ENCODE data around the gene TTYH1. TPM values are rescaled to one million over a fixed set of nuclear protein-coding genes. Genes with fewer than 3 reads are reported as not detected.

The TTYH1 gene
- polyA plus RNA-seq, 1 experiment, result not detected

DNA sequence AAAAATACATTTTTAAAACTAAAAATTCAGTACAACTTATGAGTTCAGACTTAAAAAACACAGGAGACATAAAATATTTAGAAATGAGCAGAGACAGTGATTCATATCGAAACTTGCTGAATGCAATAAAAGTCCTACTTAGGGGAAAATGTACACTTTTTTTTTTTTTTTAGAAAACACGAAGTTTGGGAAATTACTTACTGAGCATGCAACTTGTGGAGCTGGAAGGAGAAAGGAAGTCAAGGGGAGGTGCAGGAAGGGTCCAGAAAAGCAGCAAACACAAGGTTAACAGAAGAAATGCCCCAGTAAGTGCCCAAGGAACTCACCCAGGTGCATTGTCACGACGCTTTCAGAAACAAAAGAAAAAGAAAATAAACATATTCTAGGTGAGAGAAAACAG is 31.9 kb upstream of the TTYH1 start:
- no peak overlapping the region for H3K27ac ChIP-seq (ENCODE audit: low read depth, low read length)
- DNase-seq (ENCODE audit: low read depth, low spot score), result no peak
- ChIA-PET POLR2A (no interaction called here), CTCF (no interaction called here)
- no peak overlapping the region for H3K4me3 ChIP-seq (ENCODE audit: low read depth, low read length)
- no peaks in the 10 kb centered on the region; the same call in 1 of the 2 replicates for H3K9me3 ChIP-seq (ENCODE audit: control insufficient read depth, insufficient read depth, low read length)
- peaks cover under 1% of the 10 kb centered on the region for H3K27me3 ChIP-seq (ENCODE audit: control insufficient read depth, insufficient read depth, low read length)
- TF ChIP-seq, protein P1, sequence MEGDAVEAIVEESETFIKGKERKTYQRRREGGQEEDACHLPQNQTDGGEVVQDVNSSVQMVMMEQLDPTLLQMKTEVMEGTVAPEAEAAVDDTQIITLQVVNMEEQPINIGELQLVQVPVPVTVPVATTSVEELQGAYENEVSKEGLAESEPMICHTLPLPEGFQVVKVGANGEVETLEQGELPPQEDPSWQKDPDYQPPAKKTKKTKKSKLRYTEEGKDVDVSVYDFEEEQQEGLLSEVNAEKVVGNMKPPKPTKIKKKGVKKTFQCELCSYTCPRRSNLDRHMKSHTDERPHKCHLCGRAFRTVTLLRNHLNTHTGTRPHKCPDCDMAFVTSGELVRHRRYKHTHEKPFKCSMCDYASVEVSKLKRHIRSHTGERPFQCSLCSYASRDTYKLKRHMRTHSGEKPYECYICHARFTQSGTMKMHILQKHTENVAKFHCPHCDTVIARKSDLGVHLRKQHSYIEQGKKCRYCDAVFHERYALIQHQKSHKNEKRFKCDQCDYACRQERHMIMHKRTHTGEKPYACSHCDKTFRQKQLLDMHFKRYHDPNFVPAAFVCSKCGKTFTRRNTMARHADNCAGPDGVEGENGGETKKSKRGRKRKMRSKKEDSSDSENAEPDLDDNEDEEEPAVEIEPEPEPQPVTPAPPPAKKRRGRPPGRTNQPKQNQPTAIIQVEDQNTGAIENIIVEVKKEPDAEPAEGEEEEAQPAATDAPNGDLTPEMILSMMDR (IDR thresholded peaks at IDR 0.05; ENCODE audit: low read depth, low read length), result no peak

DNA sequence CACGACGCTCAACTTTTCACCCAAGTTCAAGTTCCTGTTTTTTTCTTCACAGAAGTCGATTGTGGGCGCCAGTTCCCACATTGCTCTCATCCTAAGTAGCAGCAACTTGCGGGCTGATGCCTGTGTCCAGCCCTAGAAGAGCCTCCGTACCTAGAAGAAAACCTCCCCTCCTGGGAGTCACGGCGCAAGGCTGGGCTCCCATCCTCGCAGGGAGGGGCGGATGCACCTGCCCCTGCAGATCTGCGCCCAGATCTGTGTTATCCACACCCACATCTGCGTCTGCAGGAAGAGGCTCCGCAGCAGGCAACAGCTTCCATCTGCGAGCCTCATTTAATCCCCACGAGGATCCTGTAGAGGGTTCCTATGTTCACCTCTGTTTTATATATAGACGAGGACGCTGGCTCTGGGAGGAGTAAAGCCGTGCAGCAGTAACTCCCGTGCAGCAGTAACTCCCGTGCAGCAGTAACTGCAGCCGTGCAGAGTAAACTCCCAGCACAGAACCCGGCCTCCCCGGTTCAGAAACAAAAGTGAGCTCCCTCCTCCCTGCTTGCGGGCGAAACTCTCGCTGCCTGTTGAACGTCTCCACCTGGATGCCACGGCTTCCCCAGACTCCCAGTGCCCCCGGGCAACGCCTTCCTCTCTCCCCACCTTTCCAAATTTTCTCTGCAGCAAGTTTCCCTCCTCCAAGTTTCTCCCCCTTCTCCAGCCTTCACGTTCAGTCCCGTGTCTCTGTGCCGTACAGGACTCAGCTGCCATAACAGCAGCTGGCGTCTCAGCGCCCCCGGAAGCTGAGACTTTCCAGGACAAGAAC is 27.1 kb upstream of the TTYH1 start:
- TF ChIP-seq, protein P1 (IDR thresholded peaks at IDR 0.05; ENCODE audit: low read depth, low read length), result no peak
- CTCF ChIA-PET, result interaction anchor here (0.6 kb wide), 1 partner anchor 287 kb away, joined by 3 read pairs; no protein-coding TSS in a partner anchor
- Histone ChIP-seq H3K27ac (ENCODE audit: low read depth, low read length) (no peak overlapping the region), H3K9me3 (ENCODE audit: control insufficient read depth, insufficient read depth, low read length) (peaks cover under 1% of the 10 kb centered on the region; the same call in 1 of the 2 replicates), H3K4me3 (ENCODE audit: low read depth, low read length) (peak overlapping the region; percentile 36), H3K27me3 (ENCODE audit: control insufficient read depth, insufficient read depth, low read length) (peaks cover 5% of the 10 kb centered on the region)
- no peak for DNase-seq (ENCODE audit: low read depth, low spot score)
- POLR2A ChIA-PET, result no interaction called here

DNA sequence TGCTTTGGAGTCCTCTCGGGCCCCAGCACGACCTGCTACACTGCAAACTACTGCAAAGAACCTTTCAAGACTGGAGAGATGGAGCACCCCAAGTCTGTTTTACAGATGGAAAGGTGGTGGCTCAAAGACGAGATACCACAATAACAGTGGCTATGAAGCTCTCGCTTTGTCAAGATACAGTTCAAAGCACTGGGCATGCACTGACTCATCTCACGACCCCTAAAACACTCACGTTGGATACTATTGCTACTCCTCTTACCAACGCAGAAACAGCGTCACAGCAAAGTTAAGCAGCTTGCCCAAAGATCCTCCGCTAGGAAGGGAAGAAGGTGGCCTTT is 26.5 kb upstream of the TTYH1 start:
- H3K9me3 ChIP-seq (ENCODE audit: control insufficient read depth, insufficient read depth, low read length), result peaks cover 4% of the 10 kb centered on the region; the same call in 1 of the 2 replicates
- H3K4me3 ChIP-seq (ENCODE audit: low read depth, low read length), result no peak overlapping the region; the same call in 1 of the 2 replicates
- H3K27me3 ChIP-seq (ENCODE audit: control insufficient read depth, insufficient read depth, low read length), result peaks cover 5% of the 10 kb centered on the region
- H3K27ac ChIP-seq (ENCODE audit: low read depth, low read length), result no peak overlapping the region
- TF ChIP-seq, protein P1 (IDR thresholded peaks at IDR 0.05; ENCODE audit: low read depth, low read length), result no peak
- ChIA-PET CTCF (no interaction called here), POLR2A (no interaction called here)
- no peak for DNase-seq (ENCODE audit: low read depth, low spot score)

DNA sequence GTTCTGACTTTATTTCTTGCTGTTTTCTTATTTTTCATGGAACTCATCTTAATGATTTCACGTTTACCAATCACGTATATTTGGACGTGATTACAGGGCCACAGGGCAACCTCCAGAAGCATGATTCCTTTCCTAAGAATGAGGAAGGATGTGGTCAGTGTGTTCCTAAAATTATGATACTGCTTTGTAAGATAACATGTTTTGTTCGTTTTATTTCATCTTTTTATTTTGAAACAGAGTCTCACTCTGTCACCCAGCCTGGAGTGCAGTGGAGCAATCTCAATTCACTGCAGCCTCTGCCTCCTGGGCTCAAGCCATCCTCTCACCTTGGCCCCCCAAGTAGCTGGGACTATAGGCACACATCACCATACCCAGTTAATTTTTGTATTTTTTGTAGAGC is 25.7 kb upstream of the TTYH1 start:
- no peak for DNase-seq (ENCODE audit: low read depth, low spot score)
- CTCF ChIA-PET, result interaction anchor here (1.0 to 2.7 kb wide), 4 partner anchors 8 to 65 kb away, joined by 3 to 13 read pairs (median 6); no protein-coding TSS in a partner anchor
- H3K27ac ChIP-seq (ENCODE audit: low read depth, low read length), result no peak overlapping the region
- H3K4me3 ChIP-seq (ENCODE audit: low read depth, low read length), result no peak overlapping the region
- POLR2A ChIA-PET, result no interaction called here
- TF ChIP-seq, protein P1 (IDR thresholded peaks at IDR 0.05; ENCODE audit: low read depth, low read length), result no peak
- H3K27me3 ChIP-seq (ENCODE audit: control insufficient read depth, insufficient read depth, low read length), result peaks cover 5% of the 10 kb centered on the region
- H3K9me3 ChIP-seq (ENCODE audit: control insufficient read depth, insufficient read depth, low read length), result peaks cover 4% of the 10 kb centered on the region; the same call in 1 of the 2 replicates

DNA sequence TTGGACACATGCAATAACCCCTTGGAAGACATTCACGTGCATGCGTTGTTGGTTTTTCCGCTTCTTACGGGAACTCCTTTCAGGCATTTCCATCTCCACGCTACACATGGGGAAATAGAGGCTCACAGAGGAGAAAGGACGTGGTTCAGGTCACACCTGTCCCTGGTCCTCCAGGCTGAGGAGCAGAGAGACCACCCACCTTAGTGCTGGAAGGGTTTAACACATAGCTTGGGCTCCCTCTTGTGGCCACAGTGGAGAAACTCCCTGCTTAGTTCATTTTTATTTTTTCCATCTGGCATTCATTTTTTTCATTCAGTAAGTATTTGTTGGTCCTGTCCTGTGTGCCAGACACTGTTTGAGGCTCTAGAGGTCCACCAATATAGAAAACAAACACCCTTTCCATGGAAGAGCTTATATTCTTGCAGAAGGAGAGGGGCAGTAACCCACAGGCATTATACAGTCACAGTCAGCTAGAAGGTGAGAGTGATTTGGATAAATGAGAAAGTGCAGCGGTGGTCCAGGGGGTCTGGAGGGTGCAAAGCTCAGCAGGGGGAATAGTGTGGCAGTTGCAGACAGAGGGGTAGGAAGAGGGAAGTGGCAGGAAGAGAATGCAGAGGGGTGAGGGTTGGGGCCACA is 24.2 kb upstream of the TTYH1 start:
- CTCF ChIA-PET, result interaction anchor here (0.7 to 2.7 kb wide), 17 partner anchors 9 to 619 kb away, joined by 3 to 14 read pairs (median 6); no protein-coding TSS in a partner anchor
- DNase-seq (ENCODE audit: low read depth, low spot score), result peak; percentile 16
- Histone ChIP-seq H3K4me3 (ENCODE audit: low read depth, low read length) (no peak overlapping the region), H3K9me3 (ENCODE audit: control insufficient read depth, insufficient read depth, low read length) (peaks cover 4% of the 10 kb centered on the region; the same call in 1 of the 2 replicates), H3K27me3 (ENCODE audit: control insufficient read depth, insufficient read depth, low read length) (peaks cover 5% of the 10 kb centered on the region), H3K27ac (ENCODE audit: low read depth, low read length) (no peak overlapping the region)
- POLR2A ChIA-PET, result no interaction called here
- TF ChIP-seq, protein P1 (IDR thresholded peaks at IDR 0.05; ENCODE audit: low read depth, low read length), result peak; percentile 74

Measured in AG04450 (cell line).